OCI-LY3 (cell line): ENCODE results near the gene AASS.

Experiments
- CTCF ChIP-seq: fragments of 200-600, 300-600 bp; sonication (generic); IDR thresholded peaks from 2 replicates; pipeline ENCODE4 v1.5.1; 2014; ENCODE audit warnings: antibody characterized with exemption, low read length, low read depth
- EZH2phosphoT487 ChIP-seq: fragments of 200-600 bp; shearing (Covaris generic); IDR thresholded peaks from 2 replicates; pipeline ENCODE4 v1.6.1; 2018; ENCODE audit warnings: antibody characterized with exemption, mixed run types, low read depth

- TF ChIP-seq CTCF (no peak), EZH2phosphoT487 (no peak)
Measured at GRCh38 chr7:122145937-122146645, 2.0 kb upstream of the AASS start.
